H9 (cell line): Measurements from ENCODE around the gene KIRREL3. TPM values are rescaled to one million over a fixed set of nuclear protein-coding genes. Genes with fewer than 3 reads are reported as not detected.

Source experiments
- DNase-seq: peaks from one replicate; pipeline ENCODE4 v3.0.0-alpha.2; 2017
- H2AFZ ChIP-seq: one replicate; pipeline ENCODE4 v1.6.1; 2013; ENCODE audit warnings: mild to moderate bottlenecking, low read length, control low read depth, moderate library complexity
- H2AK5ac ChIP-seq: 2 replicates; pipeline ENCODE4 v1.6.1; 2013; ENCODE audit warnings: low read length, control low read depth, mixed read lengths; ENCODE audit not compliant: insufficient read length
- H2BK120ac ChIP-seq: one replicate; pipeline ENCODE4 v1.6.1; 2013; ENCODE audit warnings: low read depth, mild to moderate bottlenecking, low read length, control low read depth, inconsistent platforms; ENCODE audit not compliant: poor library complexity, severe bottlenecking
- H2BK12ac ChIP-seq: 2 replicates; pipeline ENCODE4 v1.6.1; 2013; ENCODE audit warnings: low read length, control low read depth, mixed read lengths, low read depth; ENCODE audit not compliant: insufficient read length
- H2BK15ac ChIP-seq: 2 replicates; pipeline ENCODE4 v1.6.1; 2013; ENCODE audit warnings: low read depth, low read length, control low read depth
- H2BK20ac ChIP-seq: one replicate; pipeline ENCODE4 v1.6.1; 2013; ENCODE audit warnings: low read depth, mild to moderate bottlenecking, low read length, control low read depth, inconsistent platforms; ENCODE audit not compliant: poor library complexity, severe bottlenecking
- H2BK5ac ChIP-seq: 2 replicates; pipeline ENCODE4 v1.6.1; 2013; ENCODE audit warnings: low read length, control low read depth, mixed read lengths; ENCODE audit not compliant: insufficient read length
- H3K14ac ChIP-seq: 2 replicates; pipeline ENCODE4 v1.6.1; 2013; ENCODE audit warnings: low read length, control low read depth; ENCODE audit not compliant: insufficient read depth
- H3K18ac ChIP-seq: 2 replicates; pipeline ENCODE4 v1.6.1; 2013; ENCODE audit warnings: low read depth, mild to moderate bottlenecking, mixed read lengths, low read length, control low read depth; ENCODE audit not compliant: insufficient read length
- H3K23ac ChIP-seq: 2 replicates; pipeline ENCODE4 v1.6.1; 2013; ENCODE audit warnings: low read length, control low read depth, mixed read lengths, low read depth; ENCODE audit not compliant: insufficient read length
- H3K23me2 ChIP-seq: 2 replicates; pipeline ENCODE4 v1.6.1; 2013; ENCODE audit warnings: low read depth, mild to moderate bottlenecking, mixed read lengths, low read length, control low read depth; ENCODE audit not compliant: insufficient read length, poor library complexity, severe bottlenecking
- H3K27ac ChIP-seq: 2 replicates; pipeline ENCODE4 v1.5.1; 2013; ENCODE audit warnings: low read length, control low read depth, mixed read lengths, low read depth; ENCODE audit not compliant: insufficient read length
- H3K27me3 ChIP-seq: 2 replicates; pipeline ENCODE4 v1.6.1; 2013; ENCODE audit warnings: low read length, control low read depth, inconsistent platforms; ENCODE audit not compliant: insufficient read depth
- H3K4ac ChIP-seq: 2 replicates; pipeline ENCODE4 v1.6.1; 2013; ENCODE audit warnings: low read depth, mild to moderate bottlenecking, control low read depth, inconsistent platforms, low read length, moderate library complexity
- H3K4me1 ChIP-seq: 2 replicates; pipeline ENCODE4 v1.6.1; 2013; ENCODE audit warnings: low read length, control low read depth, inconsistent platforms; ENCODE audit not compliant: insufficient read depth
- H3K4me2 ChIP-seq: 2 replicates; pipeline ENCODE4 v1.6.1; 2013; ENCODE audit warnings: low read length, control low read depth, mixed read lengths; ENCODE audit not compliant: insufficient read length, insufficient read depth
- H3K56ac ChIP-seq: 2 replicates; pipeline ENCODE4 v1.6.1; 2013; ENCODE audit warnings: low read depth, mild to moderate bottlenecking, mixed read lengths, low read length, control low read depth; ENCODE audit not compliant: insufficient read length
- H3K79me1 ChIP-seq: 2 replicates; pipeline ENCODE4 v1.6.1; 2013; ENCODE audit warnings: low read depth, mild to moderate bottlenecking, moderate library complexity, low read length, control low read depth, inconsistent platforms; ENCODE audit not compliant: insufficient read depth, poor library complexity, severe bottlenecking
- H3K79me2 ChIP-seq: 2 replicates; pipeline ENCODE4 v1.6.1; 2013; ENCODE audit warnings: low read length, control low read depth, inconsistent platforms; ENCODE audit not compliant: insufficient read depth
- H3K9ac ChIP-seq: 2 replicates; pipeline ENCODE4 v1.6.1; 2013; ENCODE audit warnings: low read length, control low read depth, mixed read lengths; ENCODE audit not compliant: insufficient read length; ENCODE audit errors: extremely low read depth
- H3K9me3 ChIP-seq: one replicate; pipeline ENCODE4 v1.6.1; 2013; ENCODE audit warnings: low read depth, low read length, inconsistent platforms; ENCODE audit not compliant: control insufficient read depth
- H3T11ph ChIP-seq: one replicate; pipeline ENCODE4 v1.6.1; 2013; ENCODE audit warnings: mild to moderate bottlenecking, low read length, control low read depth, inconsistent platforms
- H4K20me1 ChIP-seq: one replicate; pipeline ENCODE4 v1.6.1; 2013; ENCODE audit not compliant: control insufficient read depth, insufficient read length, insufficient read depth
- H4K5ac ChIP-seq: 2 replicates; pipeline ENCODE4 v1.6.1; 2013; ENCODE audit warnings: low read depth, mild to moderate bottlenecking, mixed read lengths, low read length, control low read depth; ENCODE audit not compliant: insufficient read length
- H4K8ac ChIP-seq: replicated peaks from 2 replicates; pipeline ENCODE4 v1.6.1; 2013; ENCODE audit warnings: low read length, control low read depth, mixed read lengths, low read depth; ENCODE audit not compliant: insufficient read length
- H4K91ac ChIP-seq: 2 replicates; pipeline ENCODE4 v1.6.1; 2013; ENCODE audit warnings: low read depth, mild to moderate bottlenecking, moderate library complexity, mixed read lengths, low read length, control low read depth; ENCODE audit not compliant: insufficient read length
- H3K27ac Mint-ChIP-seq, 3 experiments: 2 replicates in 2 of 3; 3 replicates in 1 of 3; pipeline ENCODE4 v1.8.0; 2020 to 2021; ENCODE audit warnings: mixed read lengths in 3 of 3, mild to moderate bottlenecking in 1 of 3, moderate library complexity in 1 of 3
- H3K27me3 Mint-ChIP-seq: 2 replicates; pipeline ENCODE4 v1.8.0; 2021; ENCODE audit warnings: low read depth, mild to moderate bottlenecking, moderate library complexity, mixed read lengths
- H3K36me3 Mint-ChIP-seq, 3 experiments: 2 replicates in 2 of 3; 3 replicates in 1 of 3; pipeline ENCODE4 v1.8.0; 2020 to 2021; ENCODE audit warnings: low read depth in 3 of 3, mixed read lengths in 3 of 3; ENCODE audit not compliant: insufficient read depth in 1 of 3
- H3K4me1 Mint-ChIP-seq, 2 experiments: 2 replicates each; pipeline ENCODE4 v1.8.0; 2020; ENCODE audit warnings: mixed read lengths in 2 of 2
- H3K4me3 Mint-ChIP-seq, 2 experiments: 2 replicates in 1 of 2; 3 replicates in 1 of 2; pipeline ENCODE4 v1.8.0; 2020 to 2021; ENCODE audit warnings: mild to moderate bottlenecking in 2 of 2, mixed read lengths in 2 of 2, moderate library complexity in 1 of 2
- H3K9me3 Mint-ChIP-seq, 2 experiments: 2 replicates in 1 of 2; 3 replicates in 1 of 2; pipeline ENCODE4 v1.8.0; 2020; ENCODE audit warnings: mild to moderate bottlenecking in 2 of 2, mixed read lengths in 2 of 2, moderate library complexity in 1 of 2
- WGBS: extraction: QIAGEN DNeasy Blood & Tissue Kit; methylation state at CpG from one replicate; pipeline ENCODE4 v1.1.7; 2013; ENCODE audit warnings: missing lambda C conversion rate, low lambda C conversion rate, mixed read lengths; ENCODE audit not compliant: insufficient read length; ENCODE audit errors: extremely low coverage; 5-methylcytosine and 5-hydroxymethylcytosine counted together
- total RNA-seq: library from RNA; stranded (reverse); gene quantifications from 2 replicates; pipeline ENCODE4 v1.2.1, GENCODE V29; 2021
- TF ChIP-seq, protein P1 (sequence below): fragments of 200-600 bp; sonication (generic); conservative IDR thresholded peaks from 3 replicates; pipeline ENCODE4 v1.8.0; 2021; ENCODE audit warnings: antibody characterized with exemption, mild to moderate bottlenecking

Gene KIRREL3
- total RNA-seq, 1 experiment from 2014 or later: 0.17 TPM

DNA sequence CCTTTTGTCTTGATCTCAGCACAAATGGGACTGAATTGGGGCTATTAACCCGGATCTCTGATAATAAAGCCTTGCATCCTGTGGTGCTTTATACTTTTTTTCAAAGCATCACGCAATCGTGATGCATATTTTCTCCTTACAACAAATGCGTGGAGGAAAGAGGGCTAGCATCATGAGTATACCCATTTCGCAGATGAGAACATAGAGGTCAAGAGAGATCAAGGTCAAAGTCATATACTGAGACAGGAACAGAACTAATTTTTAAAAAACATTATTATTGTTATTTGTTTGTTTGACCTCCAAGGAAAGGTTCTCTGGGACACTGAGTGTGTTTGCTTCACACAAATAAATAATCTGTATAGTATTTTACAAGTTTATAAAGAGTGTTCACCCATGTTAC is 453.9 kb downstream of the KIRREL3 start:
- Histone ChIP-seq H2AK5ac (no peak overlapping the region), H2BK12ac (no peak overlapping the region), H3K56ac (no peak overlapping the region), H3K14ac (no peak overlapping the region), H4K91ac (no peak overlapping the region), H4K20me1 (no peaks in the 10 kb centered on the region), H2BK5ac (no peak overlapping the region), H2BK20ac (no peak overlapping the region), H3K4ac (no peak overlapping the region), H2AFZ (no peak overlapping the region), H4K8ac (no peak overlapping the region), H3K9me3 (no peaks in the 10 kb centered on the region), H3K27ac (no peak overlapping the region), H3K4me2 (no peak overlapping the region), H3K23ac (no peak overlapping the region), H3K9ac (no peak overlapping the region), H3K27me3 (no peaks in the 10 kb centered on the region), H3T11ph (no peak overlapping the region), H3K79me1 (no peaks in the 10 kb centered on the region), H3K23me2 (peaks cover 3% of the 10 kb centered on the region), H2BK120ac (no peak overlapping the region), H3K18ac (no peak overlapping the region), H3K4me1 (no peaks in the 10 kb centered on the region; the same call in 1 of the 2 replicates), H4K5ac (no peak overlapping the region), H3K79me2 (no peaks in the 10 kb centered on the region), H2BK15ac (no peak overlapping the region)
- Mint-ChIP-seq H3K4me1 (peaks cover 24 to 42% of the 10 kb centered on the region in 2 experiments), H3K27me3 (no peaks in the 10 kb centered on the region; the same call in 1 of the 2 replicates), H3K36me3 (no peaks in the 10 kb centered on the region), H3K27ac (no peak overlapping the region), H3K9me3 (no peaks in the 10 kb centered on the region; a peak in 1 of 5 replicates), H3K4me3 (no peak overlapping the region)
- WGBS: no CpG with 5 or more reads among the region's 5 CpGs
- TF ChIP-seq, protein P1, sequence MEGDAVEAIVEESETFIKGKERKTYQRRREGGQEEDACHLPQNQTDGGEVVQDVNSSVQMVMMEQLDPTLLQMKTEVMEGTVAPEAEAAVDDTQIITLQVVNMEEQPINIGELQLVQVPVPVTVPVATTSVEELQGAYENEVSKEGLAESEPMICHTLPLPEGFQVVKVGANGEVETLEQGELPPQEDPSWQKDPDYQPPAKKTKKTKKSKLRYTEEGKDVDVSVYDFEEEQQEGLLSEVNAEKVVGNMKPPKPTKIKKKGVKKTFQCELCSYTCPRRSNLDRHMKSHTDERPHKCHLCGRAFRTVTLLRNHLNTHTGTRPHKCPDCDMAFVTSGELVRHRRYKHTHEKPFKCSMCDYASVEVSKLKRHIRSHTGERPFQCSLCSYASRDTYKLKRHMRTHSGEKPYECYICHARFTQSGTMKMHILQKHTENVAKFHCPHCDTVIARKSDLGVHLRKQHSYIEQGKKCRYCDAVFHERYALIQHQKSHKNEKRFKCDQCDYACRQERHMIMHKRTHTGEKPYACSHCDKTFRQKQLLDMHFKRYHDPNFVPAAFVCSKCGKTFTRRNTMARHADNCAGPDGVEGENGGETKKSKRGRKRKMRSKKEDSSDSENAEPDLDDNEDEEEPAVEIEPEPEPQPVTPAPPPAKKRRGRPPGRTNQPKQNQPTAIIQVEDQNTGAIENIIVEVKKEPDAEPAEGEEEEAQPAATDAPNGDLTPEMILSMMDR: no peak
- DNase-seq: no peak
